ENCODE data around the gene UBE2H.
"Not testable (repeated sequence)": the region's sequence is repeated elsewhere in the genome, so short reads cannot be mapped to it uniquely, and the experiment has no call there.

The UBE2H gene

DNA sequence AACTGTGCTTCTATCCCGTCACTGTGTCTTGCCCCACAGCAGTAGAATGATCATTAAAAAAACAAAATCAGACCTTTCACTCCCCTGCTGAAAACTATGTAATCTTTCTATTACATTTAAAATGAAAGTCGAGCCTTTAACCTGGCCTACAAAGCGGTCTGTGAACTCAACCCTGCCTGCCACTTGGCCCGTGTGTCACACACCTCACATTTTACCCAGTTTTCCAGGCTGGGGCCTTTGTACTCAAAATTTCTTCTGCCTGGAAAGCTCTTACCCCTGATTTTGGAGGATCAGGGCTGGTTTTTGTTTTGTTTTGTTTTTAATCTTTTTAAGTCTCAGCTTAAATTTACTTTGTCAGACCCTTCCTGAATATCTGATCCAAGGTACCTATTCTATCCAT lies 82.1 kb downstream of the UBE2H start:
- no peak for DNase-seq

DNA sequence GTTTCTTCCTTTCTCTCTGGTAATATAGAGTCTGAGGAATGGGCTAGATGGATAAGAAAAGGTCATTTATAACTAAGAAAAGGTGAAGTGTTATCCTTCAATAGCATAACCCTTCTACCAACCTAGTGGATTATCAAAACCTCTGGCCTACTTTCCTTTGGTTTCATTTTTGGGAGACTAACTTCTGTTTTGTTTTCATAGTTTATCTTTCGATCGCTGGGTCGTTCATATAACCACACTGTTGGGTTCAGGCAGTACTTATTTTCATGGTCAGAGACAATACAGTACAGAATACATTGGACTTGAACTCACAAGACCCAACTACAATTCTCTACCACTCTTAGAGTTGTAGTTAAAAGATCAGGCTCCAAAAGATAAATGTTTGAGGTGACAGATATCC lies 86.5 kb downstream of the UBE2H start:
- DNase-seq: no peak

- DNase-seq: no peak
Measured at GRCh38 chr7:129865925-129866201, 86.9 kb downstream of the UBE2H start.

DNA sequence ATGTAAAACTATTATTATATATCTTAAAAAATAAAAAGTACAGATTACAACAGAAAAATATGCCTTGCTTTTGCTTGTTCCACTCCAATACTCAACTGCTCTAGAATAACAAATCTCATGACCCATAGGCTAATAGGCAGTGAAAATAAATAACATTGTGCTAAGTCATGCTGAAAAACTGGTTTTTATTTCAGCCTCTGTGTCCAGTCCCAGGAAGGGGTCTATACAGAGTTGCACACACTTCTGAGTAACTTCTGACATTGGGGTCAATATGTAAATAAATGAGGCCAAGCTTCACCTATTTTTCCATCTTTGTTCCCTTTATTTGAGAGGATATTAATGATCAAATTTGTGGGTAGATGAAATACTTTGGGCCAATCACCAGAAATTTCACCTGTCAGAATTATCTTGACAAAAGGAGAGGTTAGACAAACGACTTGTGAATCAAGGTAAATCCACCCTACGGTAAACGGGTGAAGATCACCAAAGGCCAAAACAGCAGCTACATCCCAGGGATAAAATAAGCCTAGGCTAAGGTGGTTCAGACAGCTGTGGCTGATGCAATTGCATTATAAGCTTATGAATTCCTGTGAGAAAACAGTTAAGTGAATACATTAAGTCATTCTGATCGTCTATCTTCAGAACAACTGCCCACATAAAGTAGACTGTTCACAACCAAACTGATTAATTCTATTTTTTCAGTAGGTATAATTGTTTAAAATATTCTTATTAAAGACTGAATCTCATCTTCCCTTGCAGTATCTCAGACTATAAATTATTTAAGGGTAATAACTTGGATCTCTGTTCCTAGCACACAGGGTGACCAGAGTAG lies 87.5 kb downstream of the UBE2H start:
- DNase-seq: no peak

DNA sequence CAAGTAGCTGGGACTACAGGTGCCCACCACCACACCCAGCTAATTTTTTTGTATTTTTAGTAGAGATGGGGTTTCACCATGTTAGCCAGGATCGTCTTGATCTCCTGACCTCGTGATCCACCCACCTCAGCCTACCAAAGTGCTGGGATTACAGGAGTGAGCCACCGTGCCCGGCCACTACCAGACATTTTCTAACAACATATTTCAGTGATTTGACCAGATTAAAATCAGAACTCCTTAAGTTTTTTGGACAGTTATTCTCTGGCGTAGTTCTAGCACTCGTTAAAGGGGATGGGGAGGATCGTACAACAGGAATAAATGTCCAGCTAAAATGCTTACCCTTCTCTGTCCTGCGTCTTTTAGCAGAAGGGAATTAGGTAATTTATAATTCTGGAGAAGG lies 88.1 kb downstream of the UBE2H start:
- not testable (repeated sequence) for DNase-seq

DNA sequence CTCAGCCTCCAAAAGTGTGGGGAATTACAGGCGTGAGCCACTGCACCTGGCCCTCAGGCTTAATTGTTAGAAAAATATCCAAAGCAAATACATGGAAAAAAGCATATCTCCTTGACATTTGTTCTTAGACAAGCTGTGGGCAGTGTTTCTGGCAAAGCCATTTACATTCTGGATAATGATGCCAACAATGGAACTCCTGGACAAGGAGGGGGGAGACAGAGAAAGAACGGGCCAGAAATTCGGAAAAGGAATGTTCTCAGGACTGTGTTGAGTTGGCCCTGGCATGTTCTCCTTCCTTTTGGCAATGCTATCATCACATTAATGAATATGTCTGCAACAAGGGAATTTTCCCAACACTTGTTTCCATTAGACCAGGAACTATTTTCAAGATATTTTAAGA lies 88.7 kb downstream of the UBE2H start:
- DNase-seq: peak; percentile 65

DNA sequence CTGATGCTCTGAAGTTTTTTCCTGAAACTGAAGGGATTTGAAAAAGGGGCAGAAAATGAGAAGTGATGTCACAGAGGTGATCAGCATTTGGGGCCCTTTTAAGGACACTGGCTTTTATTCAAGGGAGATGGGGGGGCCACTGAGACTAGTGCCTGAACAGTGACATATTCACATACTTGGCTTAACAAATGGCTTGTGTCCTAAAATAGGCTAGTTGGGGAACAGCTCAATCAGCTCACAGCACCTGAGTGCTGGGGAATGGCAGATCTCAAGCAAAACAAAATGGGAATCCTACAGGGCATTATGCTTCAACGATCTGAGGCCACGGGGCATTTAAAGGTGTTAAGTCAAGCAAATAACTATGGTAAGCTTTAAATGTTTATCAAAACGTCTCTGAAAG lies 90.1 kb downstream of the UBE2H start:
- no peak for DNase-seq

GRCh38 chr7:129860784-129861183 lies 92.0 kb downstream of the UBE2H start:
- not testable (repeated sequence) for DNase-seq

DNA sequence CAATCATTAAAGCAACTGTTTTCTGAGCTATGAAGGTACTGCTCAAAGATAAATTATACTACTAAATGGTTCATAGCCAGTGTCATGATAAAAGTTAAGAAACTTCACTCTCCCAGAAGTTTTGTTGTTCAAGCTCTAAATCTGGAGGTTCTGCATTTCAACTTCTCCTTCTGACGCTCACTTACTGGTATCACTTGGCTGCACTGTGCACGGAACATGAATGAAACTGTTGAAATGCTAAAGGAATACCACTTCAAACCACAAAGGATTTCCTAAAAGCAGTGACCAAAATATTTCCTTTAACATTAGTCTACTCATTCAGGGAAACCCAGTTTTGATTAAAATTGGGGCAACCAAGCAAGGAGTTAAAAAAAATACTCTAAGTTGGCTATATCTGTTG lies 93.6 kb downstream of the UBE2H start:
- DNase-seq: no peak

DNA sequence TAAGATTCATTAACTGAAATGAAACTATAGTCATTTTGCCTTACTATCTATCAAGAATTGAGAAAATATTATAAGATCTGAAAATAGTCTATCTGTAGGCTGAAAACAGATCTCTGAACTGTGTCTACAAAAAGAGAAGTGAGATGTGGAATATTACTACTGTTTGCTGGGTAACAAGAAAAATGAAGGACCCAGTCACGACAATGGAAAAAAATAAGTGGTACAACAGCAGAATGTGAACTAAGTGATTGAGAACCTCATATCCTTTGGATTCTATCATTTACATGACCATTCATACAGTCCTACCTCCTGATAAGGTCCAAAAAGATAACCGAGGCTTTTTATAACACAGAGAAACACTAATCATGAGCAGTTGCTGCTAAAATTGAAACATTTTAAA lies 94.3 kb downstream of the UBE2H start:
- DNase-seq: no peak

GRCh38 chr7:129857313-129857712 lies 95.4 kb downstream of the UBE2H start:
- no peak for DNase-seq

GRCh38 chr7:129855935-129856717 lies 96.6 kb downstream of the UBE2H start:
- no peak for DNase-seq

- peak; percentile 47 for DNase-seq
Measured at GRCh38 chr7:129855234-129855673, 97.5 kb downstream of the UBE2H start.

GRCh38 chr7:129854401-129854800 lies 98.4 kb downstream of the UBE2H start:
- DNase-seq: no peak

DNA sequence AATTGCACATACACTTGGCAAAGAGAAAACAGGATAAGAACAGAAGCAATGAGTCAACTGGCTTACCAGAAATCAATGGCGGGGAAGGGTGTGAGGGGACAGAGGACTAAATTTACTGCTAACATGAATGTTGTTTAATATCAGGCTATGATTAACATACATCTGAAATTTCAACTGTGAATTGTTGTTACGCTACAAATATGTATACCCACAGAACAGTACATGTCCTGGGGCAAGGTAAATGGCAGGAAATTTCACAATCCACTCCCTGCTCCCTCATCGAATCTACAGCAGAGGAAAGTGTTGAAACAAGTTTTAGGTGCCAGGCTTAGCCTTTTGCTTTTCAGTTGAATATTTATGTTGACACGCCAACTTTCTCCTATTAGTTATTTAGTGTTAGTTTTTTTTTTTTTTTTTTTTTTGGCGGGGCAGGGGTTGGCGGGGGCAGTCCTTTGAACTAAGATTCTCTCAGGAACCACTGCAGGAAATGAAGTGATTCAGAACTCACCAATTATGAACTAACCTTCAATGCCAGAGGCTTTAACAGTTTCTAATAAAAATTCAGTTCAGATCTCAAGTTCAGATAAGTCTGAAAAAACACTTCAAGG lies 99.0 kb downstream of the UBE2H start:
- DNase-seq: no peak

DNA sequence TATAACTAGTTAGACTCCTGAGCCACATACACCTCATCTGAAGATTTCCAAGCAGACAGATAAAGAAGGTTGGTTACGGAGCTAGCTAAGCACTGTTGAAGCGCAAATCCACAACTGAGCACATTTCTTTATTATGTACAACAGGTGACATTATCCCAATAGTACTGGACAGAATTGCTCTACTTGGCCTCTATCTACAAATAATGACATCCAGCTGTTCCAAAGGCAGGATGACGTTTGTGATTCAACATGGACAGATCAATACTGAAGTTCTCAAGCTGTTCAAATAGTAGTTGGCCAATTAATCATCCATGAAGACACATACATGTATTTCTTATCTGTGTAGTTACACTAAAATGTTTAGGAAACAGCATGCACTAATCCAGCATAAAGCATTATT lies 101.0 kb downstream of the UBE2H start:
- DNase-seq: peak; percentile 13

DNA sequence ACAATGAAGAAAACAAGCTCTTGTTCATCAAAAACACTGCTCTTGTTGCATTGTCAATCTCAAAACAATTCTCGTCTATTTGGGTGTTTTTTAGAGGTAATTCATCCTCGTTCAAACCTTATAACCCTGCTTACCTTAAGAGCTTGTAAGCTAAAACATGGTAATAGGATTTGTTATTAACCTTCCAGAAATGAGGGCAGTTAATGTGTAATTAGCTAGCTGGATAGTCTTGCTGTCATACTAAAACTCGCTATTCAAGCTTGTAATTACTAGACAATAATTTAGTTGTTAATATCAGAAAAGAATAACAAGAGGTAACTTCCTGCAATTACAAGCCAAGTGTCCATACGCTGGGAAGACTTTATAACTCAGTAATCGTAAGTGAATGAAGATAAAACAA lies 101.6 kb downstream of the UBE2H start:
- no peak for DNase-seq

GRCh38 chr7:129848436-129848835 lies 104.3 kb downstream of the UBE2H start:
- no peak for DNase-seq

DNA sequence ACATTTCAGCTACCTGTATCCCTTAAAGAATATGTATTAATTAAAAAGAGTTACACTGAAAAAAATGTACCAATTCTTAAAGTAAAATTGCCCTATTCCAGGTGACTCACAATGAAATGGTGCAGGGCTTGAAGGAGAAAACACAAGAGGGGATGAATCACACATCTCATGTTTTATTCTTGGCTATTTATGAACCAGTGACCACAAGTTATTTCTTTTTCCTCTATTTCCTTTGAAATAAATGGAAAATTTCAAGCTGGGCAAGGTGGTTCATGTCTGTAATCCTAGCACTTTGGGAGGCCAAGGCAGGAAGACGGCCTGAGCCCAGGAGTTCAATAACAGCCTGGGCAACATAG lies 106.8 kb downstream of the UBE2H start:
- no peak for DNase-seq

GRCh38 chr7:129845178-129845971 lies 107.4 kb downstream of the UBE2H start:
- DNase-seq: no peak

DNA sequence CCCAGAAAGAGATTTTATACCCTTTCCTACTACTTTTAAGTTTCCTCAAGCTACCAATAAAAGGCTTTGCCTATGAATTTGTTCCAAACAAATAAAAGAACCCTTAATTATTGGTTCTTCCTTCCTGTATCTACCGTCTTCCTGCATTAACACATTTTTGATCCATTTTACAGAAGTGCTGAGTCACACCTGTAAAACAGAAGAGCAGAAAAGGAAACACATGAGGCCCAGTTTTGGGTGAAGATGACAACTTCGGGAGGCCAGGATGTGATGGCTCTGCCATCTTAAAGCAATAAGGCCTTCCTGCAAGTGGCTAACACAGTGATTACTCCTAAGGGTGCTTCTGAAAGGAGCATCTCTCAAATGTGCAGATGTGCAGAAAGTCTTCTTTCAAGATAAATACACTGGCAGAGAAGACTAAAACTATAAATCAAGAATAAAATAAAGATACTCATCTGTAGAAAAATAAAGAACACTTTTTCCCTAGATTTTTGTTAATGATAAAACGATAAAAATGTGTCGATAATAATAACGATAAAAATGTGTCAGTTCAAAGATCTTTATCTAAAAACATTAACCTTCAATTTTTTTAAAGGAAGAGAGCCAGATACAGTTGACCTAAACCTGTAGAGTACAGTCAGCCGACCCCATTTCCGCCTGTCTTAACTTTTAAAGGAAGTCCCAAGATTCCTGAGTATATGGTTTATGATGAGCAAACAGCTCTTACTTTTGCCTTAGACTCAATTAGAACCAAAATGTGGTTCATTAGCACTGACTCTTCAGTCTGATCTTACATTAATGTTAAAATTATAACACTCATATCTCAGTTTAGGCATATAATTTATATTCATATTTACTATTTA lies 108.6 kb downstream of the UBE2H start:
- DNase-seq: no peak

DNA sequence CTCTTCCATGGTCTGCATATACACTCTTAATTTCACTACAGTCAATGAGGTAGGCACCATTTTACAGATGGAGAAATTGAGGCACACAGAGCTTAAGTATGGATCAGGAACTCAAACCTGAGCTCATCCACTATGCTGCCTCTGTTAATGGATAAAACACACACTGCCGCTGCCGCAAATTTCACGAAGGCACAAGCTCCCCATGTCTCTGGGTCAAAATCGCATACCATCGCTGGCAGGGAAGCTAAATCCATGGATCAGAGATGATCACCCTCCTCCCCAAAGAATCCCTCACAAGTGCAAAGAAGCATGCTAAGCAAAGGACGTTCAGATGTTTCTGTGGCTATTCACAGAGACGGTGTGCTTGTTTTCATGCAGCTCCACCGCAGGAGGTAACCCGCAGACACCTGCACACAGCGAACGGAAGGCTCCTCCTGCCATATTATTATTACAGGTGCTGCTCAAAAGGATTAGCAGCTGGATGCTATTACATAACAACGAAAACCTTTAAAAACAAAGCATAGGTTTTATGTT lies 109.3 kb downstream of the UBE2H start:
- DNase-seq: peak; percentile 51

Measured in NCI-H774 (cell line).